HepG2 (cell line): ENCODE results near the gene MRE11. TPM values are rescaled to one million over a fixed set of nuclear protein-coding genes. Genes with fewer than 3 reads are reported as not detected.

ENCODE experiments used
- ATAC-seq: fragments of 200-7000 bp; cut with Tn5 transposase; 3 replicates; pipeline ENCODE4 v1.9.1; 2020; ENCODE audit warnings: mild to moderate bottlenecking, moderate library complexity
- BruUV-seq: library from RNA; stranded (reverse); fragments of 400-500 nt; replicated peaks from 2 replicates; lab custom pipeline; 2021; lab: Mats Ljungman, UMichigan
- CTCF ChIA-PET: fragments of 300-600 bp; formaldehyde crosslinking; extraction: SDS; loops from one replicate; lab custom pipeline; 2021; ENCODE audit warnings: low total read pairs, inconsistent platforms, low intra/inter-chr PET ratio; lab: Yijun Ruan, JAX
- POLR2A ChIA-PET: fragments of 350-600 bp; sonication (Branson Sonifier 250); formaldehyde crosslinking; loops from one replicate; lab custom pipeline; 2020; ENCODE audit warnings: antibody characterized with exemption, inconsistent platforms; lab: Yijun Ruan, JAX
- DNase-seq: peaks from one replicate; pipeline ENCODE4 v3.0.0-alpha.2; 2015; ENCODE audit warnings: low spot score
- FAIRE-seq: peaks from 3 replicates; lab custom pipeline; 2011; peaks lifted over from hg19 to GRCh38; lab: Jason Lieb, UNC
- H2AFZ ChIP-seq: one replicate; pipeline ENCODE4 v1.6.1; 2011; ENCODE audit warnings: low read length, inconsistent platforms
- H3K27ac ChIP-seq: fragments of 300-600 bp; 3 replicates; pipeline ENCODE4 v1.8.0; 2011; ENCODE audit warnings: mixed run types, mild to moderate bottlenecking, mixed read lengths, low read length, inconsistent platforms; ENCODE audit not compliant: insufficient read depth; ENCODE audit errors: extremely low read length
- H3K27me3 ChIP-seq, 2 experiments: fragments of 200-600 bp in 1 of 2; 2 replicates in 1 of 2; 3 replicates in 1 of 2; pipeline versions ENCODE4 v1.6.0 to v1.8.0; 2011; ENCODE audit warnings: low read length in 2 of 2, mild to moderate bottlenecking in 2 of 2, moderate library complexity in 2 of 2, inconsistent platforms in 1 of 2; ENCODE audit not compliant: insufficient read depth in 2 of 2, control insufficient read depth in 1 of 2
- H3K36me3 ChIP-seq, 2 experiments: fragments of 200-600 bp in 1 of 2; replicated peaks in 1 of 2; 2 replicates in 1 of 2; 3 replicates in 1 of 2; pipeline versions ENCODE4 v1.5.1 to v1.8.0; 2011; ENCODE audit warnings: low read length in 2 of 2, inconsistent platforms in 1 of 2; ENCODE audit not compliant: insufficient read depth in 2 of 2, control insufficient read depth in 1 of 2
- H3K4me1 ChIP-seq: 2 replicates; pipeline ENCODE4 v1.5.1; 2012; ENCODE audit warnings: low read length, inconsistent platforms; ENCODE audit not compliant: insufficient read depth
- H3K4me2 ChIP-seq: 2 replicates; pipeline ENCODE4 v1.6.0; 2011; ENCODE audit warnings: low read depth, low read length, inconsistent platforms
- H3K4me3 ChIP-seq, 3 experiments: fragments of 200-600 bp in 1 of 3; sonication (generic), shearing (Covaris generic) in 1 of 3; replicated peaks in 1 of 3; 2 replicates each; pipeline ENCODE4 v1.5.1; 2011 to 2016; ENCODE audit warnings: low read length in 3 of 3, inconsistent platforms in 2 of 3, low read depth in 2 of 3, mild to moderate bottlenecking in 2 of 3, control low read depth in 1 of 3, mixed read lengths in 1 of 3; ENCODE audit not compliant: insufficient read depth in 1 of 3
- H3K79me2 ChIP-seq: one replicate; pipeline ENCODE4 v1.6.1; 2011; ENCODE audit warnings: low read length, inconsistent platforms; ENCODE audit not compliant: insufficient read depth
- H3K9ac ChIP-seq: 2 replicates; pipeline ENCODE4 v1.6.0; 2011; ENCODE audit warnings: mild to moderate bottlenecking, low read depth, low read length, inconsistent platforms; ENCODE audit not compliant: insufficient read depth
- H3K9me3 ChIP-seq: 2 replicates; pipeline ENCODE4 v1.5.1; 2012; ENCODE audit warnings: mild to moderate bottlenecking, low read length
- H4K20me1 ChIP-seq: 2 replicates; pipeline ENCODE4 v1.6.0; 2011; ENCODE audit warnings: inconsistent platforms, mild to moderate bottlenecking, low read length, moderate library complexity; ENCODE audit not compliant: insufficient read depth
- CC2D1A ChIP-seq: sonication (generic); formaldehyde crosslinking; IDR thresholded peaks from 2 replicates; pipeline ENCODE4 v1.8.1; 2023; ENCODE audit warnings: mild to moderate bottlenecking, missing genetic modification reagents
- FOXM1 ChIP-seq: sonication (generic); formaldehyde crosslinking; IDR thresholded peaks from 2 replicates; pipeline ENCODE4 v1.5.0; 2020; ENCODE audit warnings: missing genetic modification reagents
- IKZF4 ChIP-seq: sonication (generic); formaldehyde crosslinking; IDR thresholded peaks from 2 replicates; pipeline ENCODE4 v1.5.1; 2020; ENCODE audit warnings: borderline replicate concordance, mild to moderate bottlenecking, low read depth, missing genetic modification reagents; ENCODE audit errors: not compliant biosample characterization
- KDM2A ChIP-seq: sonication (generic); formaldehyde crosslinking; IDR thresholded peaks from 2 replicates; pipeline ENCODE4 v1.4.0; 2020; ENCODE audit warnings: low read depth, missing genetic modification reagents, borderline replicate concordance
- MAFK ChIP-seq, 2 experiments: IDR thresholded peaks in 1 of 2; conservative IDR thresholded peaks in 1 of 2; 2 replicates each; pipeline ENCODE4 v1.6.1; 2011; ENCODE audit warnings: improper control_type of control experiment in 2 of 2, low read length in 2 of 2
- MEIS2 ChIP-seq: sonication (generic); formaldehyde crosslinking; IDR thresholded peaks from 2 replicates; pipeline ENCODE4 v1.9.0; 2021; ENCODE audit warnings: mild to moderate bottlenecking, missing genetic modification reagents
- NFE2L2 ChIP-seq: fragments of 150-350 bp; IDR thresholded peaks from 2 replicates; pipeline ENCODE4 v1.6.1; 2014; ENCODE audit warnings: low read length
- TCF12 ChIP-seq, 2 experiments: fragments of 450-650 bp in 1 of 2; sonication (generic) in 1 of 2; formaldehyde crosslinking in 1 of 2; IDR thresholded peaks; 2 replicates each; pipeline versions ENCODE4 v1.6.1 to v1.8.0; 2017 to 2022; ENCODE audit warnings: antibody characterized with exemption in 1 of 2, mild to moderate bottlenecking in 1 of 2, missing genetic modification reagents in 1 of 2, moderate library complexity in 1 of 2
- TEAD3 ChIP-seq: optimal IDR thresholded peaks from 2 replicates; pipeline ENCODE3; 2016; ENCODE audit warnings: borderline replicate concordance
- THAP9 ChIP-seq: sonication (generic); formaldehyde crosslinking; IDR thresholded peaks from 2 replicates; pipeline ENCODE4; 2020; ENCODE audit warnings: missing genetic modification reagents, mild to moderate bottlenecking, borderline replicate concordance
- ZBTB20 ChIP-seq: sonication (generic); formaldehyde crosslinking; IDR thresholded peaks from 2 replicates; pipeline ENCODE4 v1.8.1; 2023; ENCODE audit warnings: missing genetic modification reagents, low read depth, mild to moderate bottlenecking, borderline replicate concordance
- ZNF20 ChIP-seq: sonication (generic); formaldehyde crosslinking; IDR thresholded peaks from 2 replicates; pipeline ENCODE4 v1.4.0; 2020; ENCODE audit warnings: mild to moderate bottlenecking, moderate library complexity, missing genetic modification reagents
- ZNF343 ChIP-seq: sonication (generic); formaldehyde crosslinking; IDR thresholded peaks from 2 replicates; pipeline ENCODE4 v1.4.0; 2020; ENCODE audit warnings: mild to moderate bottlenecking, missing genetic modification reagents
- ZNF350 ChIP-seq: sonication (generic); formaldehyde crosslinking; IDR thresholded peaks from 2 replicates; pipeline ENCODE4 v1.4.0; 2020; ENCODE audit warnings: mild to moderate bottlenecking, low read depth, missing genetic modification reagents, borderline replicate concordance
- ZNF580 ChIP-seq: IDR thresholded peaks from 2 replicates; pipeline ENCODE4 v1.6.1; 2016; ENCODE audit warnings: low read depth, borderline replicate concordance
- WGBS: methylation state at CpG from one replicate; pipeline ENCODE4 v1.1.6; 2017; ENCODE audit warnings: low lambda C conversion rate; 5-methylcytosine and 5-hydroxymethylcytosine counted together
- in situ Hi-C: cut with HindIII; loops from 2 replicates; pipeline ENCODE4 v1.10.0; 2017; ENCODE audit warnings: low pct_unique_long_range_greater_than_20kb; ENCODE audit not compliant: extremely low pct_ligation_motif_present
- intact Hi-C: fragments of 100-400 bp; cut with micrococcal nuclease; formaldehyde crosslinking; loops from one replicate; pipeline ENCODE4 v1.10.0; 2022; ENCODE audit not compliant: unreplicated experiment
- polyA plus RNA-seq, 8 experiments: library from polyadenylated mRNA; depleted of rRNA in 3 of 8; stranded (reverse) in 7 of 8; unstranded in 1 of 8; fragments of >200 nt; fragmentation: Illumina TruSeq in 4 of 8; extraction: Trizol in 4 of 8; gene quantifications; 2 replicates each; pipeline versions ENCODE4 v1.2.1 to v1.2.3, GENCODE V29; 2011 to 2016; ENCODE audit warnings: low read depth in 4 of 8, missing spikeins in 1 of 8, mixed read lengths in 1 of 8; ENCODE audit not compliant: insufficient read depth in 1 of 8
- total RNA-seq, 5 experiments: library from RNA; depleted of rRNA; stranded (reverse); fragments of >200 nt; fragmentation: Illumina TruSeq; extraction: Trizol; gene quantifications; 2 replicates each; pipeline ENCODE4 v1.2.3, GENCODE V29; 2016; ENCODE audit warnings: low read depth in 1 of 5

MRE11 gene
- total and polyA plus RNA-seq, 2 of the 13 experiments (the other 11 are each of a cell fraction or from before 2014, with no cell fraction given), result 7.2 to 37.3 TPM

- no peaks in the 10 kb centered on the region for H3K9me3 ChIP-seq
- no peak overlapping the region for H3K9ac ChIP-seq
- H3K4me2 ChIP-seq, result no peak overlapping the region
- H3K79me2 ChIP-seq, result no peaks in the 10 kb centered on the region
- POLR2A ChIA-PET, result no interaction called here
- H3K27me3 ChIP-seq, result no peaks in the 10 kb centered on the region
- peak; percentile 69 for TF ChIP-seq NFE2L2
- peak; percentile 40 to 44; a peak in 3 of 4 replicates for TF ChIP-seq MAFK (conservative IDR thresholded peaks at IDR 0.05 in 1 of 2, IDR thresholded peaks at IDR 0.05 in 1 of 2; ENCODE audit: low read length in 2 of 2)
- TF ChIP-seq IKZF4, result no peak
- TF ChIP-seq TEAD3 (CRISPR knock-in tag), result no peak
- TF ChIP-seq, all 625 proteins: peak for 2
- Histone ChIP-seq H3K27ac (no peak overlapping the region), H4K20me1 (no peaks in the 10 kb centered on the region), H2AFZ (no peak overlapping the region), H3K4me3 (no peak overlapping the region), H3K4me1 (no peaks in the 10 kb centered on the region), H3K36me3 (peaks cover 4 to 28% of the 10 kb centered on the region in 2 experiments; a peak in 4 of 5 replicates)
- 96% methylated on average over 4 of the region's 4 CpGs for WGBS
- FAIRE-seq (no peak), ATAC-seq (no peak), DNase-seq (no peak)
- CTCF ChIA-PET, result no interaction called here
- intact Hi-C loops (no loop called here), in situ Hi-C loops (no loop called here)
- BruUV-seq, result no TSS peak
Measured at GRCh38 chr11:94457118-94458029, 36.3 kb downstream of the MRE11 start.

GRCh38 chr11:94455861-94456260, 37.8 kb downstream of the MRE11 start:
- no peaks in the 10 kb centered on the region for H4K20me1 ChIP-seq
- WGBS, result 100% methylated on average over 1 of the region's 1 CpG
- H3K27me3 ChIP-seq, result no peaks in the 10 kb centered on the region
- no peaks in the 10 kb centered on the region for H3K79me2 ChIP-seq
- ChIA-PET POLR2A (no interaction called here), CTCF (no interaction called here)
- DNase-seq (no peak), FAIRE-seq (no peak), ATAC-seq (no peak)
- H3K9ac ChIP-seq, result no peak overlapping the region
- H2AFZ ChIP-seq, result no peak overlapping the region
- H3K4me3 ChIP-seq, result no peak overlapping the region
- no peaks in the 10 kb centered on the region for H3K9me3 ChIP-seq
- BruUV-seq, result no TSS peak
- no peaks in the 10 kb centered on the region for H3K4me1 ChIP-seq
- H3K36me3 ChIP-seq, result peaks cover 2 to 28% of the 10 kb centered on the region in 2 experiments; a peak in 3 of 5 replicates
- no peak overlapping the region for H3K4me2 ChIP-seq
- no peak overlapping the region for H3K27ac ChIP-seq
- intact Hi-C loops (no loop called here), in situ Hi-C loops (no loop called here)
- no peak for TF ChIP-seq FOXM1 (CRISPR knock-in tag)
- no peak for TF ChIP-seq TCF12 (IDR thresholded peaks at IDR 0.05)
- no peak for TF ChIP-seq TCF12 (CRISPR knock-in tag; IDR thresholded peaks at IDR 0.05)
- TF ChIP-seq ZNF350, result no peak
- TF ChIP-seq ZNF580 (CRISPR knock-in tag), result no peak
- no peak for TF ChIP-seq THAP9 (CRISPR knock-in tag)
- TF ChIP-seq ZNF343 (CRISPR knock-in tag), result no peak
- TF ChIP-seq KDM2A (CRISPR knock-in tag), result no peak
- no peak for TF ChIP-seq CC2D1A
- no peak for TF ChIP-seq MEIS2
- TF ChIP-seq ZBTB20 (CRISPR knock-in tag), result no peak
- no peak for TF ChIP-seq ZNF20 (CRISPR knock-in tag)
